HepG2 (cell line): Measurements from ENCODE around the gene TNRC18. TPM values are rescaled to one million over a fixed set of nuclear protein-coding genes. Genes with fewer than 3 reads are reported as not detected.

Source experiments
- ATRX ChIP-seq: sonication (generic); formaldehyde crosslinking; IDR thresholded peaks from 2 replicates; pipeline ENCODE4 v1.4.0; 2020; ENCODE audit warnings: missing genetic modification reagents, borderline replicate concordance
- EP300 ChIP-seq, 3 experiments: sonication (generic) in 1 of 3; formaldehyde crosslinking in 1 of 3; IDR thresholded peaks; 2 replicates each; pipeline versions ENCODE4 v1.5.1 to v1.6.1; 2011 to 2020; ENCODE audit warnings: low read depth in 2 of 3, low read length in 2 of 3, borderline replicate concordance in 1 of 3, improper control_type of control experiment in 1 of 3, mild to moderate bottlenecking in 1 of 3, missing genetic modification reagents in 1 of 3, moderate library complexity in 1 of 3
- GTF2F1 ChIP-seq: fragments of 150-350 bp; IDR thresholded peaks from 2 replicates; pipeline ENCODE4 v1.6.1; 2014; ENCODE audit warnings: low read length
- HNF1A ChIP-seq, 2 experiments: sonication (generic) in 1 of 2; formaldehyde crosslinking in 1 of 2; IDR thresholded peaks; 2 replicates each; pipeline versions ENCODE4 v1.4.0 to v1.6.1; 2016 to 2020; ENCODE audit warnings: borderline replicate concordance in 1 of 2, low read depth in 1 of 2, mild to moderate bottlenecking in 1 of 2, missing genetic modification reagents in 1 of 2
- LRRFIP1 ChIP-seq: sonication (generic); formaldehyde crosslinking; conservative IDR thresholded peaks from 2 replicates; pipeline ENCODE4 v1.4.0; 2020; ENCODE audit warnings: missing genetic modification reagents
- POGZ ChIP-seq: sonication (generic); formaldehyde crosslinking; IDR thresholded peaks from 2 replicates; pipeline ENCODE4 v1.4.0; 2020; ENCODE audit warnings: mild to moderate bottlenecking, missing genetic modification reagents
- SOX5 ChIP-seq: IDR thresholded peaks from 2 replicates; pipeline ENCODE4 v1.6.1; 2016; ENCODE audit warnings: borderline replicate concordance
- TARDBP ChIP-seq: sonication (generic); formaldehyde crosslinking; IDR thresholded peaks from 2 replicates; pipeline ENCODE4 v1.8.0; 2022; ENCODE audit warnings: mild to moderate bottlenecking, missing genetic modification reagents
- ZBTB21 ChIP-seq: sonication (generic); formaldehyde crosslinking; IDR thresholded peaks from 2 replicates; pipeline ENCODE4 v1.4.0; 2020; ENCODE audit warnings: missing genetic modification reagents
- ZNF414 ChIP-seq: sonication (generic); formaldehyde crosslinking; IDR thresholded peaks from 2 replicates; pipeline ENCODE4 v1.5.0; 2020; ENCODE audit warnings: missing genetic modification reagents
- ZNF552 ChIP-seq: sonication (generic); formaldehyde crosslinking; IDR thresholded peaks from 2 replicates; pipeline ENCODE4 v1.9.0; 2022; ENCODE audit warnings: missing genetic modification reagents, mild to moderate bottlenecking, borderline replicate concordance
- ZSCAN5A ChIP-seq: sonication (generic); formaldehyde crosslinking; IDR thresholded peaks from 2 replicates; pipeline ENCODE4 v1.8.0; 2022; ENCODE audit warnings: mild to moderate bottlenecking, missing genetic modification reagents, borderline replicate concordance
- polyA plus RNA-seq, 8 experiments: library from polyadenylated mRNA; depleted of rRNA in 3 of 8; stranded (reverse) in 7 of 8; unstranded in 1 of 8; fragments of >200 nt; fragmentation: Illumina TruSeq in 4 of 8; extraction: Trizol in 4 of 8; gene quantifications; 2 replicates each; pipeline versions ENCODE4 v1.2.1 to v1.2.3, GENCODE V29; 2011 to 2016; ENCODE audit warnings: low read depth in 4 of 8, missing spikeins in 1 of 8, mixed read lengths in 1 of 8; ENCODE audit not compliant: insufficient read depth in 1 of 8
- total RNA-seq, 5 experiments: library from RNA; depleted of rRNA; stranded (reverse); fragments of >200 nt; fragmentation: Illumina TruSeq; extraction: Trizol; gene quantifications; 2 replicates each; pipeline ENCODE4 v1.2.3, GENCODE V29; 2016; ENCODE audit warnings: low read depth in 1 of 5
- TF ChIP-seq, protein P1 (sequence below): sonication (generic); formaldehyde crosslinking; IDR thresholded peaks from 2 replicates; pipeline ENCODE4 v1.8.1; 2023; ENCODE audit warnings: missing genetic modification reagents, inconsistent platforms, borderline replicate concordance

The TNRC18 gene
- total and polyA plus RNA-seq, 2 of the 13 experiments (the other 11 are each of a cell fraction or from before 2014, with no cell fraction given) = 11.7 to 17.4 TPM

DNA sequence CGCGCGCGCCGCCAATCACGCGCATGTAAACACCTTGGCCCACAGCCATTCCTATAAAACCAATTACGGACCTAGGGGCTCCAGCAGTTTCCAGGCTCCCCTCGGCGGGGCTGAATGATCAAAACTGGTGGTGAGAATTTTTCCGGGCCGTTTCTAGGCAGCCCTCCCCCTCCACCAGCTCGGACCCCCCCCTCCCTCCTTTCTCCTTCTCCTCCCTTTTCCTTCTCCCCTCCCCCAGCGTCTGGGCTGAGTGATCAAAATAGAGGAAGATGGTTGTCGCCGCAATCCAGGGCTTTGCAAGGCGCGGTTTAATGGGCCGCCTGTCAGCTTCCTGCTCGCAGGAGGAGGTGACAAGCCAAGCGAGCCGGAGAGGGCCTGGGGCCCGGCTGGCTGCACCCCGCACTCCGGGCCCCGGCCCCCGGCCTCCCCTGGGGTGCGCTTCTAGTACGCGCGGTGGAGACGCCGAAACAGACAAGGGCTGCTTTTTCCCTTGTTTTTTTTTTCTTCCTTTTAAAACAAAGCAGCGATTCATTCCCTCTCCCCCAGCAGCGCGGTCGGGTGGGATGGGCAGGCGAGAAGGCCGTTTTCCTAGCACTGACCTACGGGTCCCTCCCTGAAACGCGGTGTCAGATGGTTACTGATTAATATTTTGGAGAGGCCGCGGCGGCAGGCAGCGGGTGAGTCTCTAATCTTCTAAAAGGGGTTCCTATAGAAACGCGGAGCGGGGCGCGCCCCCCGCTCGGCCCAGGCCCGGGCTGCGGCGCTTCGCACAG lies 528 bp upstream of the TNRC18 start (continued):
- TF ChIP-seq ZNF414 (CRISPR knock-in tag) = no peak
- peak; percentile 85 for TF ChIP-seq HNF1A (IDR thresholded peaks at IDR 0.05; ENCODE audit: low read depth)
- TF ChIP-seq HNF1A (CRISPR knock-in tag; IDR thresholded peaks at IDR 0.05; ENCODE audit: borderline replicate concordance) = peak; percentile 88
- no peak for TF ChIP-seq LRRFIP1 (CRISPR knock-in tag)
- no peak for TF ChIP-seq ZSCAN5A (CRISPR knock-in tag)
- TF ChIP-seq ATRX (CRISPR knock-in tag) = no peak
- TF ChIP-seq SOX5 (CRISPR knock-in tag) = peak; percentile 46; the same call in 1 of the 2 replicates
- TF ChIP-seq EP300 (IDR thresholded peaks at IDR 0.05; ENCODE audit: low read depth in 2 of 2, low read length in 2 of 2) = peak; percentile 37 to 51; a peak in 1 of 4 replicates
- TF ChIP-seq EP300 (CRISPR knock-in tag; IDR thresholded peaks at IDR 0.05; ENCODE audit: borderline replicate concordance) = no peak; the same call in 1 of the 2 replicates
- TF ChIP-seq ZBTB21 (CRISPR knock-in tag) = no peak
- TF ChIP-seq GTF2F1 = no peak
- TF ChIP-seq TARDBP = peak; percentile 21; the same call in 1 of the 2 replicates
- TF ChIP-seq, protein P1, sequence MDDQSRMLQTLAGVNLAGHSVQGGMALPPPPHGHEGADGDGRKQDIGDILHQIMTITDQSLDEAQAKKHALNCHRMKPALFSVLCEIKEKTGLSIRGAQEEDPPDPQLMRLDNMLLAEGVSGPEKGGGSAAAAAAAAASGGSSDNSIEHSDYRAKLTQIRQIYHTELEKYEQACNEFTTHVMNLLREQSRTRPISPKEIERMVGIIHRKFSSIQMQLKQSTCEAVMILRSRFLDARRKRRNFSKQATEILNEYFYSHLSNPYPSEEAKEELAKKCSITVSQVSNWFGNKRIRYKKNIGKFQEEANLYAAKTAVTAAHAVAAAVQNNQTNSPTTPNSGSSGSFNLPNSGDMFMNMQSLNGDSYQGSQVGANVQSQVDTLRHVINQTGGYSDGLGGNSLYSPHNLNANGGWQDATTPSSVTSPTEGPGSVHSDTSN (CRISPR knock-in tag) = no peak
- peak; percentile 19; the same call in 1 of the 2 replicates for TF ChIP-seq POGZ (CRISPR knock-in tag)
- TF ChIP-seq ZNF552 (CRISPR knock-in tag) = no peak
